Measurements from ENCODE around the gene TANC1. TPM values are rescaled to one million over a fixed set of nuclear protein-coding genes. Genes with fewer than 3 reads are reported as not detected.

TANC1 gene
- total RNA-seq, 4 donors from 2014 or later: 34.5 to 125 (median 47.0) TPM

DNA sequence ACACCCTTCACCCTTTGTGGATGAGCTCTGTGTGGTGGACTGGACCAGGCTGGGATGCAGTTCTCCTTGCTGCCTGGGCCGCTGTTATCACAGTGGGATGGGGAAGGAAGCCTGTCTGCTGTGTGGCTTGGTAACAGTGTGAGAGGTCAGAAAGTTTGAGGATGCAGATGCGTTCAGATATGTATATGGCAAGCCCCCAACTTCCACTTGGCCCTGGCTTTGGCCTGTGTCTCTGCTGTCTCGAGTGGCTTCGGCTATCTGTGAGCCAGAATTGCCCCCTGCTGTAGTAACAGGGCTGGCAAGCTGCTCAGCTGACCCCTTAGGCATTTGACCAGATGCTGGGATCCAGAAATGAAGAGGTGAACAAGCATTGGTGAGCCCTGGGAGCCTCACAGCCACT, 211.3 kb downstream of the TANC1 start:
- Histone ChIP-seq H3K9me3 (no peaks in the 10 kb centered on the region), H3K36me3 (peaks cover 0 to 9% (median 0%) of the 10 kb centered on the region in 4 donors), H3K4me1 (no peaks in the 10 kb centered on the region), H3K27ac (no peak overlapping the region), H3K4me3 (no peak overlapping the region), H3K27me3 (no peaks in the 10 kb centered on the region)
- intact Hi-C loops (cut with DNase I; ENCODE audit: low total_unique reads) (no loop called here), in situ Hi-C loops (cut with MboI; ENCODE audit: low pct_ligation_motif_present in 1 of 4, low pct_unique_long_range_greater_than_20kb in 1 of 4, low sequenced_read_pairs in 3 of 4) (no loop called here)
- 91% methylated on average over 4 of the region's 4 CpGs; no CpG with 5 or more reads in 1 of the 2 donors for WGBS, 2 donors (ENCODE audit: low coverage in 1 of 2)
- TF ChIP-seq CTCF (IDR thresholded peaks at IDR 0.05) (no peak), EP300 (IDR thresholded peaks at IDR 0.05; ENCODE audit: low read depth) (no peak), POLR2AphosphoS5 (IDR thresholded peaks at IDR 0.05) (no peak), POLR2A (IDR thresholded peaks at IDR 0.05) (no peak)
- DNase-seq: no peak

DNA sequence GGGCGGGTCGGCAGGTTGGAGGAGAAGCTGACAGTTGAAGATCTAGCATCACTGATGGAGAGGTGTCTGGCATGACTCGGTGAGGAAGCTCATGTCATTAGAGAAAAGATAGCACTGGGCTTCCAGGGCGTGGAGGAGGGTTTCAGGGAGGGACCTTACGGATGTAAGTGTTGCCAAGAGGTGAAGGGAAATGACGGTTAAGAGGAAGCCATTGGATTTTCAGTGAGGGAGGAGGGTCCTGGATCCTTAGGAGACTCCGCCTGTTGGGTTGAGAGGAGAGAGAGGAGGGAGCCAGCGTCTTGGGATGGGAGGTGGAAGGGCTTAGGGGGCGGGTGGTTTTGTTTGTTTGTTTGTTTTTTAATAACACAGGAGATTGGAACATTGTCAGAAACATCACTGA, 214.9 kb downstream of the TANC1 start:
- Histone ChIP-seq H3K27me3 (no peaks in the 10 kb centered on the region), H3K9me3 (no peaks in the 10 kb centered on the region), H3K4me3 (no peak overlapping the region), H3K27ac (no peak overlapping the region), H3K4me1 (no peaks in the 10 kb centered on the region), H3K36me3 (peaks cover 0 to 8% (median 4%) of the 10 kb centered on the region in 4 donors)
- intact Hi-C loops (cut with DNase I; ENCODE audit: low total_unique reads): no loop called here
- no peak for DNase-seq
- TF ChIP-seq CTCF (IDR thresholded peaks at IDR 0.05) (no peak), EP300 (IDR thresholded peaks at IDR 0.05; ENCODE audit: low read depth) (no peak), POLR2AphosphoS5 (IDR thresholded peaks at IDR 0.05) (no peak), POLR2A (IDR thresholded peaks at IDR 0.05) (no peak)
- WGBS, 2 donors (ENCODE audit: low coverage in 1 of 2): 83% methylated on average over 9 of the region's 9 CpGs; no CpG with 5 or more reads in 1 of the 2 donors
- in situ Hi-C loops (cut with MboI; ENCODE audit: low pct_ligation_motif_present in 1 of 4, low pct_unique_long_range_greater_than_20kb in 1 of 4, low sequenced_read_pairs in 3 of 4): no loop called here

GRCh38 chr2:159185401-159186130, 217.1 kb downstream of the TANC1 start:
- H3K27ac ChIP-seq: no peak overlapping the region
- H3K36me3 ChIP-seq: peaks cover 0 to 7% (median 0%) of the 10 kb centered on the region in 4 donors
- H3K4me1 ChIP-seq: no peaks in the 10 kb centered on the region
- H3K27me3 ChIP-seq: no peaks in the 10 kb centered on the region
- 78 to 81% methylated on average over 2 to 14 of the region's 14 CpGs for WGBS, 2 donors (ENCODE audit: low coverage in 1 of 2)
- intact Hi-C loops (cut with DNase I; ENCODE audit: low total_unique reads) (no loop called here), in situ Hi-C loops (cut with MboI; ENCODE audit: low pct_ligation_motif_present in 1 of 4, low pct_unique_long_range_greater_than_20kb in 1 of 4, low sequenced_read_pairs in 3 of 4) (no loop called here)
- no peaks in the 10 kb centered on the region for H3K9me3 ChIP-seq
- TF ChIP-seq POLR2AphosphoS5 (IDR thresholded peaks at IDR 0.05) (no peak), CTCF (IDR thresholded peaks at IDR 0.05) (peak in 4 of 5 experiments; percentile 29 to 55 (median 33))
- no peak overlapping the region for H3K4me3 ChIP-seq
- no peak for DNase-seq

GRCh38 chr2:159186462-159186861, 218.0 kb downstream of the TANC1 start:
- intact Hi-C loops (cut with DNase I; ENCODE audit: low total_unique reads): no loop called here
- no peaks in the 10 kb centered on the region for H3K9me3 ChIP-seq
- H3K27me3 ChIP-seq: no peaks in the 10 kb centered on the region
- H3K36me3 ChIP-seq: peaks cover 0 to 7% (median 0%) of the 10 kb centered on the region in 4 donors
- no peaks in the 10 kb centered on the region for H3K4me1 ChIP-seq
- no peak overlapping the region for H3K4me3 ChIP-seq
- DNase-seq: no peak
- TF ChIP-seq CTCF (IDR thresholded peaks at IDR 0.05): no peak
- no peak for TF ChIP-seq POLR2AphosphoS5 (IDR thresholded peaks at IDR 0.05)
- no peak for TF ChIP-seq EP300 (IDR thresholded peaks at IDR 0.05; ENCODE audit: low read depth)
- TF ChIP-seq POLR2A (IDR thresholded peaks at IDR 0.05): no peak
- H3K27ac ChIP-seq: no peak overlapping the region
- WGBS, 2 donors (ENCODE audit: low coverage in 1 of 2): 60 to 69% methylated on average over 1 to 4 of the region's 4 CpGs
- in situ Hi-C loops (cut with MboI; ENCODE audit: low pct_ligation_motif_present in 1 of 4, low pct_unique_long_range_greater_than_20kb in 1 of 4, low sequenced_read_pairs in 3 of 4): no loop called here

Data from transverse colon (tissue), 4 donors.